HepG2 (cell line): ENCODE measurements around the gene SDC4. TPM values are rescaled to one million over a fixed set of nuclear protein-coding genes. Genes with fewer than 3 reads are reported as not detected.

ENCODE experiments used
- FOXK1 ChIP-seq: sonication (generic); formaldehyde crosslinking; IDR thresholded peaks from 2 replicates; pipeline ENCODE4 v1.4.0; 2020; ENCODE audit warnings: low read depth, missing genetic modification reagents, borderline replicate concordance
- HNF4A ChIP-seq: sonication (generic); formaldehyde crosslinking; IDR thresholded peaks from 2 replicates; pipeline ENCODE4 v1.4.0; 2020; ENCODE audit warnings: missing genetic modification reagents
- ONECUT2 ChIP-seq: sonication (generic); formaldehyde crosslinking; IDR thresholded peaks from 2 replicates; pipeline ENCODE4 v1.4.0; 2020; ENCODE audit warnings: missing genetic modification reagents
- PITX1 ChIP-seq: sonication (generic); formaldehyde crosslinking; IDR thresholded peaks from 2 replicates; pipeline ENCODE4 v1.5.1; 2020; ENCODE audit warnings: mild to moderate bottlenecking, missing genetic modification reagents
- RFX5 ChIP-seq: IDR thresholded peaks from 2 replicates; pipeline ENCODE4 v1.6.1; 2011; ENCODE audit warnings: low read depth, low read length, improper control_type of control experiment
- RXRB ChIP-seq: IDR thresholded peaks from 2 replicates; pipeline ENCODE4 v1.6.1; 2016; ENCODE audit warnings: borderline replicate concordance, missing genetic modification reagents, missing compliant biosample characterization
- SIX1 ChIP-seq: sonication (generic); formaldehyde crosslinking; IDR thresholded peaks from 2 replicates; pipeline ENCODE4 v1.4.0; 2020; ENCODE audit warnings: missing genetic modification reagents, borderline replicate concordance
- ZFP1 ChIP-seq: IDR thresholded peaks from 2 replicates; pipeline ENCODE4 v1.6.1; 2016
- ZFYVE20 ChIP-seq: sonication (generic); formaldehyde crosslinking; IDR thresholded peaks from 2 replicates; pipeline ENCODE4 v1.8.0; 2023; ENCODE audit warnings: low read depth, mild to moderate bottlenecking, moderate library complexity, missing genetic modification reagents, borderline replicate concordance
- ZKSCAN1 ChIP-seq: fragments of 150-350 bp; IDR thresholded peaks from 2 replicates; pipeline ENCODE4 v1.6.1; 2014; ENCODE audit warnings: low read length
- ZNF180 ChIP-seq: sonication (generic); formaldehyde crosslinking; IDR thresholded peaks from 2 replicates; pipeline ENCODE4 v1.4.0; 2020; ENCODE audit warnings: low read depth, missing genetic modification reagents, borderline replicate concordance
- ZNF275 ChIP-seq: sonication (generic); formaldehyde crosslinking; IDR thresholded peaks from 2 replicates; pipeline ENCODE4 v1.8.0; 2022; ENCODE audit warnings: missing genetic modification reagents, mild to moderate bottlenecking, inconsistent platforms, borderline replicate concordance
- ZNF318 ChIP-seq: sonication (generic); formaldehyde crosslinking; IDR thresholded peaks from 2 replicates; pipeline ENCODE4 v1.4.0; 2020; ENCODE audit warnings: mild to moderate bottlenecking, missing genetic modification reagents
- ZNF512B ChIP-seq: sonication (generic); formaldehyde crosslinking; IDR thresholded peaks from 2 replicates; pipeline ENCODE4 v1.5.1; 2020; ENCODE audit warnings: missing genetic modification reagents, mild to moderate bottlenecking, borderline replicate concordance
- ZNF546 ChIP-seq: sonication (generic); formaldehyde crosslinking; conservative IDR thresholded peaks from 2 replicates; pipeline ENCODE4 v1.8.1; 2023; ENCODE audit warnings: mild to moderate bottlenecking, missing genetic modification reagents
- ZNF569 ChIP-seq: sonication (generic); formaldehyde crosslinking; IDR thresholded peaks from 2 replicates; pipeline ENCODE4 v1.5.0; 2020; ENCODE audit warnings: mild to moderate bottlenecking, missing genetic modification reagents, moderate library complexity, borderline replicate concordance
- polyA plus RNA-seq, 8 experiments: library from polyadenylated mRNA; depleted of rRNA in 3 of 8; stranded (reverse) in 7 of 8; unstranded in 1 of 8; fragments of >200 nt; fragmentation: Illumina TruSeq in 4 of 8; extraction: Trizol in 4 of 8; gene quantifications; 2 replicates each; pipeline versions ENCODE4 v1.2.1 to v1.2.3, GENCODE V29; 2011 to 2016; ENCODE audit warnings: low read depth in 4 of 8, missing spikeins in 1 of 8, mixed read lengths in 1 of 8; ENCODE audit not compliant: insufficient read depth in 1 of 8
- total RNA-seq, 5 experiments: library from RNA; depleted of rRNA; stranded (reverse); fragments of >200 nt; fragmentation: Illumina TruSeq; extraction: Trizol; gene quantifications; 2 replicates each; pipeline ENCODE4 v1.2.3, GENCODE V29; 2016; ENCODE audit warnings: low read depth in 1 of 5

SDC4 gene
- total and polyA plus RNA-seq, 2 of the 13 experiments (the other 11 are each of a cell fraction or from before 2014, with no cell fraction given), result 49.0 to 65.1 TPM

- peak; percentile 94 for TF ChIP-seq ZNF318
- peak; percentile 82 for TF ChIP-seq ZFP1 (CRISPR knock-in tag)
- peak; percentile 90 for TF ChIP-seq ZNF275 (CRISPR knock-in tag)
- TF ChIP-seq RFX5, result peak; percentile 51; the same call in 1 of the 2 replicates
- TF ChIP-seq RXRB, result peak; percentile 86
- TF ChIP-seq ZNF546, result no peak; the same call in 1 of the 2 replicates
- peak; percentile 93 for TF ChIP-seq PITX1
- TF ChIP-seq ZNF512B, result peak; percentile 73; the same call in 1 of the 2 replicates
- TF ChIP-seq ZNF180, result 0 out of 2 replicates have a peak, but pooled peaks have one; percentile 39
- no peak; the same call in 1 of the 2 replicates for TF ChIP-seq ZNF569 (CRISPR knock-in tag)
- no peak; the same call in 1 of the 2 replicates for TF ChIP-seq ZKSCAN1
- TF ChIP-seq FOXK1 (CRISPR knock-in tag), result peak; percentile 95; the same call in 1 of the 2 replicates
- peak; percentile 25; the same call in 1 of the 2 replicates for TF ChIP-seq ONECUT2 (CRISPR knock-in tag)
- TF ChIP-seq HNF4A, result peak; percentile 22; the same call in 1 of the 2 replicates
- TF ChIP-seq ZFYVE20 (CRISPR knock-in tag), result peak; percentile 29; the same call in 1 of the 2 replicates
- TF ChIP-seq SIX1 (CRISPR knock-in tag), result peak; percentile 10; the same call in 1 of the 2 replicates
Measured at GRCh38 chr20:45362804-45363610, 14.8 kb upstream of the SDC4 start, which contains the start of gene SYS1 (continued).
